HL-60 (cell line): ENCODE measurements around the gene ZNF829.

Source experiments
- DNase-seq, 2 experiments: peaks; one replicate each; pipeline ENCODE4 v3.0.0-alpha.2; 2010 to 2020; ENCODE audit warnings: low read depth in 1 of 2, low spot score in 1 of 2
- H3K27ac ChIP-seq: fragments of 250-450 bp; sonication (Bioruptor Pico); replicated peaks from 2 replicates; pipeline ENCODE4 v1.5.1; 2020; ENCODE audit warnings: mild to moderate bottlenecking, moderate library complexity
- H3K27me3 ChIP-seq: fragments of 250-450 bp; sonication (Bioruptor Pico); 2 replicates; pipeline ENCODE4 v1.5.1; 2021; ENCODE audit warnings: mild to moderate bottlenecking, moderate library complexity; ENCODE audit not compliant: insufficient read depth, poor library complexity, severe bottlenecking
- H3K4me3 ChIP-seq: replicated peaks from 2 replicates; pipeline ENCODE4 v1.5.1; 2011; ENCODE audit warnings: mild to moderate bottlenecking, control low read depth, low read length; ENCODE audit not compliant: insufficient read depth
- CTCF ChIP-seq: IDR thresholded peaks from one replicate; pipeline ENCODE4 v1.5.1; 2011; ENCODE audit warnings: low read length, control low read depth, inconsistent platforms; ENCODE audit not compliant: insufficient read depth
- GABPA ChIP-seq: IDR thresholded peaks from 2 replicates; pipeline ENCODE4 v1.6.1; 2012; ENCODE audit warnings: low read depth
- POLR2AphosphoS5 ChIP-seq: IDR thresholded peaks from 2 replicates; pipeline ENCODE4 v1.6.1; 2012; ENCODE audit warnings: low read depth
- REST ChIP-seq: IDR thresholded peaks from 2 replicates; pipeline ENCODE4 v1.6.1; 2012; ENCODE audit warnings: low read depth; ENCODE audit not compliant: insufficient replicate concordance
- SPI1 ChIP-seq: IDR thresholded peaks from 2 replicates; pipeline ENCODE4 v1.6.1; 2012; ENCODE audit warnings: low read depth, mild to moderate bottlenecking, borderline replicate concordance

Gene ZNF829

GRCh38 chr19:36850559-36851442 is 65.3 kb downstream of the ZNF829 start, which contains the start of gene ZNF345:
TSS of gene ZNF345 (plus strand) at chr19:36850876. CDS start at chr19:36876831, 25,955 bp downstream.
- TF ChIP-seq REST (no peak), POLR2AphosphoS5 (peak; percentile 59), CTCF (no peak)

GRCh38 chr19:36849701-36850558 is 66.2 kb downstream of the ZNF829 start:
- TF ChIP-seq REST (peak; percentile 1), CTCF (no peak), GABPA (no peak; the same call in 1 of the 2 replicates), POLR2AphosphoS5 (peak; percentile 35; the same call in 1 of the 2 replicates), SPI1 (peak; percentile 44; the same call in 1 of the 2 replicates)
- Histone ChIP-seq H3K4me3 (peak overlapping the region; percentile 82), H3K27ac (peak overlapping the region; percentile 82), H3K27me3 (no peaks in the 10 kb centered on the region)
- DNase-seq: peak; percentile 84 to 95

More at GRCh38 chr19:36850559-36851442, 65.3 kb downstream of the ZNF829 start, which contains the start of gene ZNF345:
- peak; percentile 85 to 95 for DNase-seq
- Histone ChIP-seq H3K27ac (peak within 1 kb of the TSS; percentile 82), H3K4me3 (peak within 1 kb of the TSS; percentile 82), H3K27me3 (no peaks in the 10 kb centered on the region)

- Histone ChIP-seq H3K4me3 (no peak overlapping the region), H3K27ac (no peak overlapping the region), H3K27me3 (no peaks in the 10 kb centered on the region)
- TF ChIP-seq CTCF: no peak
- no peak for TF ChIP-seq POLR2AphosphoS5
- no peak for TF ChIP-seq SPI1
- TF ChIP-seq GABPA: no peak
- no peak for TF ChIP-seq REST
- no peak for DNase-seq
These were observed 68.1 kb downstream of the ZNF829 start for GRCh38 chr19:36847968-36848367.
